Right lobe of liver (tissue), 4 donors: ENCODE results near the gene TM9SF4.

Source experiments
- CTCF ChIP-seq, 4 donors: fragments of 200-600 bp in 3 of 4; fragments of 450-650 bp in 1 of 4; IDR thresholded peaks; one replicate each; pipeline versions ENCODE4 v1.5.1 to v1.8.0; 2016 to 2022; ENCODE audit warnings: antibody characterized with exemption in 4 of 4, mild to moderate bottlenecking in 2 of 4
- POLR2A ChIP-seq: fragments of 450-650 bp; IDR thresholded peaks from one replicate; pipeline ENCODE4 v1.6.1; 2017; ENCODE audit warnings: antibody characterized with exemption, mild to moderate bottlenecking
- donor health status: DM: no; HTN: no; CAD: no.
- donor health status: DM: no; HTN: no; CAD: no.
- donor health status: DM: no; HTN: yes; CAD: no.

- TF ChIP-seq CTCF (IDR thresholded peaks at IDR 0.05) (no peak), POLR2A (no peak)
Measured at GRCh38 chr20:32123088-32123487, 13.6 kb downstream of the TM9SF4 start.
